Keratinocyte (primary cell): ENCODE measurements around the gene THBS1. TPM values are rescaled to one million over a fixed set of nuclear protein-coding genes. Genes with fewer than 3 reads are reported as not detected.

Experiments used
- DNase-seq: peaks from one replicate; pipeline ENCODE4 v3.0.0-alpha.2; 2011; ENCODE audit warnings: low read depth, missing footprints, low spot score
- FAIRE-seq: peaks from 2 replicates; lab custom pipeline; 2011; peaks lifted over from hg19 to GRCh38; lab: Jason Lieb, UNC
- H2AFZ ChIP-seq: 2 replicates; pipeline ENCODE4 v1.6.0; 2012; ENCODE audit warnings: low read length, control low read depth, inconsistent platforms; ENCODE audit not compliant: control insufficient read depth
- H3K27ac ChIP-seq: 2 replicates; pipeline ENCODE4 v1.5.1; 2011; ENCODE audit warnings: low read length; ENCODE audit not compliant: control insufficient read depth, insufficient read depth
- H3K27me3 ChIP-seq: 3 replicates; pipeline ENCODE4 v1.6.0; 2011; ENCODE audit warnings: low read length; ENCODE audit not compliant: control insufficient read depth, insufficient read depth; ENCODE audit errors: extremely low read depth
- H3K36me3 ChIP-seq, 2 experiments: 2 replicates in 1 of 2; 3 replicates in 1 of 2; pipeline ENCODE4 v1.5.1; 2011; ENCODE audit warnings: low read length in 2 of 2, mild to moderate bottlenecking in 1 of 2; ENCODE audit not compliant: control insufficient read depth in 2 of 2, insufficient read depth in 2 of 2; ENCODE audit errors: extremely low read depth in 1 of 2
- H3K4me1 ChIP-seq: 3 replicates; pipeline ENCODE4 v1.5.1; 2011; ENCODE audit warnings: low read length; ENCODE audit not compliant: control insufficient read depth, insufficient read depth; ENCODE audit errors: extremely low read depth
- H3K4me2 ChIP-seq: 3 replicates; pipeline ENCODE4 v1.6.0; 2011; ENCODE audit warnings: low read depth, low read length; ENCODE audit not compliant: control insufficient read depth, insufficient read depth; ENCODE audit errors: extremely low read depth
- H3K4me3 ChIP-seq, 3 experiments: fragments of 200-600 bp in 1 of 3; sonication (generic) in 1 of 3; 2 replicates in 2 of 3; 3 replicates in 1 of 3; pipeline ENCODE4 v1.5.1; 2011 to 2016; ENCODE audit warnings: low read length in 3 of 3, mild to moderate bottlenecking in 3 of 3, control low read depth in 2 of 3, inconsistent platforms in 1 of 3, low read depth in 1 of 3, mixed read lengths in 1 of 3, mixed run types in 1 of 3, moderate library complexity in 1 of 3; ENCODE audit not compliant: control insufficient read depth in 2 of 3, insufficient read depth in 2 of 3; ENCODE audit errors: extremely low read depth in 1 of 3
- H3K79me2 ChIP-seq: 2 replicates; pipeline ENCODE4 v1.6.0; 2012; ENCODE audit warnings: low read length; ENCODE audit not compliant: control insufficient read depth, insufficient read depth
- H3K9ac ChIP-seq: 3 replicates; pipeline ENCODE4 v1.6.0; 2011; ENCODE audit warnings: low read length; ENCODE audit not compliant: control insufficient read depth, insufficient read depth; ENCODE audit errors: extremely low read depth
- H3K9me1 ChIP-seq: 3 replicates; pipeline ENCODE4 v1.6.0; 2011; ENCODE audit warnings: low read length; ENCODE audit not compliant: control insufficient read depth, insufficient read depth; ENCODE audit errors: extremely low read depth
- H3K9me3 ChIP-seq: 2 replicates; pipeline ENCODE4 v1.5.1; 2012; ENCODE audit warnings: low read depth, low read length; ENCODE audit not compliant: control insufficient read depth
- H4K20me1 ChIP-seq: 3 replicates; pipeline ENCODE4 v1.6.0; 2011; ENCODE audit warnings: low read length; ENCODE audit not compliant: control insufficient read depth, insufficient read depth; ENCODE audit errors: extremely low read depth
- EZH2 ChIP-seq: IDR thresholded peaks from one replicate; pipeline ENCODE4 v1.6.1; 2012; ENCODE audit warnings: inconsistent platforms, mild to moderate bottlenecking, low read length, moderate library complexity
- dilution Hi-C: fragments of 300-500 bp; cut with MboI; formaldehyde crosslinking; loops from one replicate; pipeline ENCODE4 v1.7.0; 2020; ENCODE audit warnings: low sequenced_read_pairs; ENCODE audit not compliant: extremely low pct_ligation_motif_present
- polyA plus RNA-seq, 5 experiments: library from polyadenylated mRNA; depleted of rRNA in 3 of 5; stranded (reverse) in 3 of 5; stranded (forward) in 1 of 5; unstranded in 1 of 5; fragments of >200 nt; gene quantifications; 1 replicate in 1 of 5; 2 replicates in 3 of 5; 3 replicates in 1 of 5; pipeline versions ENCODE4 v1.2.1 to v1.2.3, GENCODE V29; 2011 to 2012; ENCODE audit warnings: missing spikeins in 2 of 5, low read depth in 1 of 5, low replicate concordance in 1 of 5
- TF ChIP-seq, protein P1 (sequence below), 3 experiments: IDR thresholded peaks in 1 of 3; conservative IDR thresholded peaks in 1 of 3; optimal IDR thresholded peaks in 1 of 3; 2 replicates in 2 of 3; 3 replicates in 1 of 3; pipeline versions ENCODE3 to v1.5.1; 2011; ENCODE audit warnings: low read length in 3 of 3, mild to moderate bottlenecking in 3 of 3, moderate library complexity in 2 of 3, control low read depth in 1 of 3, inconsistent platforms in 1 of 3; ENCODE audit not compliant: insufficient read depth in 2 of 3; ENCODE audit errors: extremely low read depth in 1 of 3

The THBS1 gene
- polyA plus RNA-seq, 1 donor (not counting 4 experiments of a cell fraction or from before 2014, with no cell fraction given), result 789 TPM

DNA sequence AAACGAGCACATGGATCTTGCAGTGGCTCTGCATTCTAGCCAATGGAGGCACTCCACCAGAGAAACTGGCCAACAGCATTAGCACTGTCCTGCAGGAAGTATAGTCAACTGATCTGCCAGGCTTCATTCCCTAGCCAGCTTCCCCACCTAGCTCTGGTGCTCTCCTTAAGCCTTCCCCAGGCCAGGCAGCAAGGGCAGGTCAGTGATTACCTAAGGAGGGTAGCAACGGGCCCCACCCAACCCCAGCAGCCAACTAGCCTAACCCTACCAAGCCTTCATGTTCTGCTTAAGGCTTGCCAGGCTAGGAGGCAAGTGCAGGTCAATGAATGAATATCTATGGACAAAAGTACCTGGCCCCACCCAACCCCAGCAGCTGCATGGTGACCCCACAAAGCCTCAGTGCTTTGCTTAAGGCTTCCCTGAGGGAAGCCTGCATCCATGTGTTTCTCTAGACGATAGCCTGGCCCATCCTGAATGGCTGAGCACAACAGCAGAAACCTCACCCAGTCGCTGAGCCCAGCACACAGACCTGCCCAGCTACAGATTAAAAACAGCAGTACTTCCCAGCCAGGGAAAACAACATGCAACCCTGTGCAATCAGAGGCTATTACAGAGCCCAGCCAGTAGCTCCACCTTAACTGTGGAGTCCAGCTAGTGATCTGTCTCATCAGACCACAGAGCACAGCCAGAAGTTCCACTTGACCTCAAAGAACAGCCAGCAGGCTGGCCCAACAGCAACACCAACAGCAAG is 28.5 kb downstream of the THBS1 start:
- dilution Hi-C loops, result no loop called here
- DNase-seq, result no peak
- no peak overlapping the region for H3K27ac ChIP-seq
- no peaks in the 10 kb centered on the region for H3K27me3 ChIP-seq
- H3K4me3 ChIP-seq, result no peak overlapping the region
- no peaks in the 10 kb centered on the region for H3K9me1 ChIP-seq
- TF ChIP-seq, protein P1, sequence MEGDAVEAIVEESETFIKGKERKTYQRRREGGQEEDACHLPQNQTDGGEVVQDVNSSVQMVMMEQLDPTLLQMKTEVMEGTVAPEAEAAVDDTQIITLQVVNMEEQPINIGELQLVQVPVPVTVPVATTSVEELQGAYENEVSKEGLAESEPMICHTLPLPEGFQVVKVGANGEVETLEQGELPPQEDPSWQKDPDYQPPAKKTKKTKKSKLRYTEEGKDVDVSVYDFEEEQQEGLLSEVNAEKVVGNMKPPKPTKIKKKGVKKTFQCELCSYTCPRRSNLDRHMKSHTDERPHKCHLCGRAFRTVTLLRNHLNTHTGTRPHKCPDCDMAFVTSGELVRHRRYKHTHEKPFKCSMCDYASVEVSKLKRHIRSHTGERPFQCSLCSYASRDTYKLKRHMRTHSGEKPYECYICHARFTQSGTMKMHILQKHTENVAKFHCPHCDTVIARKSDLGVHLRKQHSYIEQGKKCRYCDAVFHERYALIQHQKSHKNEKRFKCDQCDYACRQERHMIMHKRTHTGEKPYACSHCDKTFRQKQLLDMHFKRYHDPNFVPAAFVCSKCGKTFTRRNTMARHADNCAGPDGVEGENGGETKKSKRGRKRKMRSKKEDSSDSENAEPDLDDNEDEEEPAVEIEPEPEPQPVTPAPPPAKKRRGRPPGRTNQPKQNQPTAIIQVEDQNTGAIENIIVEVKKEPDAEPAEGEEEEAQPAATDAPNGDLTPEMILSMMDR (optimal IDR thresholded peaks at IDR 0.05 in 1 of 3, IDR thresholded peaks at IDR 0.05 in 1 of 3, conservative IDR thresholded peaks at IDR 0.05 in 1 of 3; ENCODE audit: extremely low read depth in 1 of 3, insufficient read depth in 2 of 3, low read length in 3 of 3), result no peak
- TF ChIP-seq EZH2, result no peak
- no peaks in the 10 kb centered on the region for H3K79me2 ChIP-seq
- no peak overlapping the region for H3K4me2 ChIP-seq
- no peaks in the 10 kb centered on the region for H3K4me1 ChIP-seq
- no peaks in the 10 kb centered on the region for H4K20me1 ChIP-seq
- H3K9me3 ChIP-seq, result no peaks in the 10 kb centered on the region
- no peaks in the 10 kb centered on the region for H3K36me3 ChIP-seq
- no peak overlapping the region for H2AFZ ChIP-seq
- H3K9ac ChIP-seq, result no peak overlapping the region
- no peak for FAIRE-seq

DNA sequence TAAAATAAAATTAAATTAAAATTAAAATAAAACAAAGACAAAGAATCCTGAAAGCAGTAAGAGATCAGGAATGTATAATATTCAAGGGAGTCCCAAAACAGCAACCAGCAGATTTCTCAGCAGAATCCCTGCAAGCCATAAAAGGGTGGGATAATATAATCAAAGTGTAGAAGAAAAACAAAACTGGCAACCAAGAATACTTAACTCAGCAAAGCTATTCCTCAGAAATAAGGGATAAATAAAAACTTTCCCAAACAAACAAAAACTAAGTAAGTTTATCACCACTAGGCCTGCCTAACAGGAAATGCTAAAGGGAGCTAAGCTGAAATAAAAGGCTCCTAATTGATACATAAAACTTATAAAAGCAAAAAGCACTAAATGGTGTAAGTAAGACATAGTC is 29.8 kb downstream of the THBS1 start:
- Histone ChIP-seq H3K4me2 (no peak overlapping the region), H3K9me1 (no peaks in the 10 kb centered on the region), H3K36me3 (no peaks in the 10 kb centered on the region), H3K4me1 (no peaks in the 10 kb centered on the region), H3K27me3 (no peaks in the 10 kb centered on the region), H2AFZ (no peak overlapping the region), H3K9me3 (no peaks in the 10 kb centered on the region), H3K79me2 (no peaks in the 10 kb centered on the region), H3K9ac (no peak overlapping the region), H4K20me1 (no peaks in the 10 kb centered on the region), H3K27ac (no peak overlapping the region), H3K4me3 (no peak overlapping the region)
- dilution Hi-C loops, result no loop called here
- no peak for DNase-seq
- TF ChIP-seq, protein P1 (optimal IDR thresholded peaks at IDR 0.05 in 1 of 3, IDR thresholded peaks at IDR 0.05 in 1 of 3, conservative IDR thresholded peaks at IDR 0.05 in 1 of 3; ENCODE audit: extremely low read depth in 1 of 3, insufficient read depth in 2 of 3, low read length in 3 of 3), result no peak
- no peak for FAIRE-seq
